GM12892 (cell line): ENCODE results near the gene DAB2IP.

ENCODE experiments used
- DNase-seq: peaks from one replicate; pipeline ENCODE4 v3.0.0; 2011; ENCODE audit not compliant: insufficient read length
- FAIRE-seq: peaks from 2 replicates; lab custom pipeline; 2011; peaks lifted over from hg19 to GRCh38; lab: Jason Lieb, UNC
- POLR2A ChIP-seq: IDR thresholded peaks from 2 replicates; pipeline ENCODE4 v1.6.1; 2011; ENCODE audit warnings: low read depth, low read length, control low read depth
- POLR2AphosphoS5 ChIP-seq: IDR thresholded peaks from 2 replicates; pipeline ENCODE4 v1.6.1; 2011; ENCODE audit warnings: low read depth, low read length, control low read depth
- TAF1 ChIP-seq: IDR thresholded peaks from 2 replicates; pipeline ENCODE4 v1.6.1; 2011; ENCODE audit warnings: low read depth, mild to moderate bottlenecking, control low read depth, low read length, borderline replicate concordance

The DAB2IP gene

GRCh38 chr9:121813519-121814210 is 162.2 kb downstream of the DAB2IP start:
- FAIRE-seq (no peak), DNase-seq (no peak)
- TF ChIP-seq POLR2A = no peak
- TF ChIP-seq TAF1 = no peak
- no peak for TF ChIP-seq POLR2AphosphoS5

GRCh38 chr9:121814594-121814993 is 163.2 kb downstream of the DAB2IP start:
- FAIRE-seq (no peak), DNase-seq (no peak)
- TF ChIP-seq POLR2A (no peak), POLR2AphosphoS5 (no peak), TAF1 (no peak)

GRCh38 chr9:121815084-121815483 is 163.7 kb downstream of the DAB2IP start:
- FAIRE-seq = no peak
- DNase-seq = no peak
- TF ChIP-seq POLR2A (no peak), TAF1 (no peak), POLR2AphosphoS5 (no peak)

- no peak for TF ChIP-seq POLR2A
- TF ChIP-seq TAF1 = no peak
- TF ChIP-seq POLR2AphosphoS5 = no peak
- no peak for DNase-seq
- no peak for FAIRE-seq
Observed at GRCh38 chr9:121815546-121816448, 164.4 kb downstream of the DAB2IP start.

- TF ChIP-seq TAF1 = no peak
- TF ChIP-seq POLR2A = no peak
- no peak for TF ChIP-seq POLR2AphosphoS5
- FAIRE-seq (no peak), DNase-seq (no peak)
Observed at GRCh38 chr9:121816449-121816817, 165.0 kb downstream of the DAB2IP start.

GRCh38 chr9:121816845-121817450 is 165.5 kb downstream of the DAB2IP start:
- FAIRE-seq = no peak
- TF ChIP-seq TAF1 (no peak), POLR2AphosphoS5 (no peak), POLR2A (no peak)
- no peak for DNase-seq

GRCh38 chr9:121817476-121817875 is 166.0 kb downstream of the DAB2IP start:
- no peak for DNase-seq
- no peak for FAIRE-seq
- TF ChIP-seq TAF1 (no peak), POLR2AphosphoS5 (no peak), POLR2A (no peak)

- FAIRE-seq (no peak), DNase-seq (no peak)
- no peak for TF ChIP-seq POLR2AphosphoS5
- TF ChIP-seq TAF1 = no peak
- TF ChIP-seq POLR2A = no peak
Observed at GRCh38 chr9:121818016-121818661, 166.7 kb downstream of the DAB2IP start.

- DNase-seq (no peak), FAIRE-seq (no peak)
- no peak for TF ChIP-seq POLR2AphosphoS5
- no peak for TF ChIP-seq POLR2A
- TF ChIP-seq TAF1 = no peak
Observed at GRCh38 chr9:121818841-121819427, 167.5 kb downstream of the DAB2IP start.

- no peak for TF ChIP-seq POLR2A
- TF ChIP-seq TAF1 = no peak
- TF ChIP-seq POLR2AphosphoS5 = no peak
- FAIRE-seq (no peak), DNase-seq (no peak)
Observed at GRCh38 chr9:121819428-121820231, 168.2 kb downstream of the DAB2IP start.
